Liver (tissue), 9 donors: ENCODE measurements around the gene MSH5. TPM values are rescaled to one million over a fixed set of nuclear protein-coding genes. Genes with fewer than 3 reads are reported as not detected.

ENCODE experiments used
- DNase-seq: peaks from one replicate; pipeline ENCODE4 v3.0.0-alpha.2; 2017; ENCODE audit warnings: low spot score
- H3K27ac ChIP-seq, 2 donors: one replicate each; pipeline ENCODE4 v1.7.0; 2013; ENCODE audit warnings: inconsistent platforms in 2 of 2, low read length in 2 of 2, control low read depth in 1 of 2, low read depth in 1 of 2, mild to moderate bottlenecking in 1 of 2
- H3K27me3 ChIP-seq, 4 donors: one replicate each; pipeline versions ENCODE4 v1.6.1 to v1.7.0; 2013; ENCODE audit warnings: low read length in 3 of 4, inconsistent platforms in 1 of 4, mild to moderate bottlenecking in 1 of 4, moderate library complexity in 1 of 4; ENCODE audit not compliant: control insufficient read depth in 4 of 4, insufficient read depth in 4 of 4
- H3K36me3 ChIP-seq, 4 donors: one replicate each; pipeline versions ENCODE4 v1.6.1 to v1.7.0; 2013; ENCODE audit warnings: low read length in 3 of 4, mild to moderate bottlenecking in 3 of 4, low read depth in 1 of 4, moderate library complexity in 1 of 4; ENCODE audit not compliant: control insufficient read depth in 4 of 4, insufficient read depth in 3 of 4
- H3K4me1 ChIP-seq, 4 donors: one replicate each; pipeline versions ENCODE4 v1.6.1 to v1.7.0; 2013; ENCODE audit warnings: low read length in 3 of 4, mild to moderate bottlenecking in 3 of 4, moderate library complexity in 1 of 4; ENCODE audit not compliant: control insufficient read depth in 4 of 4, insufficient read depth in 4 of 4
- H3K4me3 ChIP-seq, 3 donors: one replicate each; pipeline versions ENCODE4 v1.6.1 to v1.7.0; 2013; ENCODE audit warnings: low read length in 3 of 3, control low read depth in 1 of 3, low read depth in 1 of 3, mild to moderate bottlenecking in 1 of 3
- H3K9ac ChIP-seq, 2 donors: one replicate each; pipeline ENCODE4 v1.7.0; 2013; ENCODE audit warnings: low read length in 2 of 2, mild to moderate bottlenecking in 2 of 2, moderate library complexity in 2 of 2, control low read depth in 1 of 2, low read depth in 1 of 2
- H3K9me3 ChIP-seq, 4 donors: one replicate each; pipeline versions ENCODE4 v1.6.1 to v1.7.0; 2013; ENCODE audit warnings: low read length in 3 of 4; ENCODE audit not compliant: control insufficient read depth in 4 of 4
- EGR1 ChIP-seq, 2 donors: IDR thresholded peaks; 2 replicates each; pipeline ENCODE4 v1.6.1; 2016 to 2018; ENCODE audit warnings: antibody characterized with exemption in 2 of 2, low read depth in 2 of 2
- HNF4G ChIP-seq: IDR thresholded peaks from 2 replicates; pipeline ENCODE4 v1.6.1; 2016; ENCODE audit warnings: antibody characterized with exemption
- JUND ChIP-seq, 2 donors: IDR thresholded peaks; 2 replicates each; pipeline ENCODE4 v1.6.1; 2016; ENCODE audit warnings: antibody characterized with exemption in 2 of 2
- RAD21 ChIP-seq, 2 donors: IDR thresholded peaks; 2 replicates each; pipeline ENCODE4 v1.6.1; 2016; ENCODE audit warnings: antibody characterized with exemption in 2 of 2, mild to moderate bottlenecking in 2 of 2
- RXRA ChIP-seq, 2 donors: IDR thresholded peaks; 2 replicates each; pipeline ENCODE4 v1.6.1; 2017 to 2018; ENCODE audit warnings: antibody characterized with exemption in 2 of 2, mild to moderate bottlenecking in 1 of 2
- SP1 ChIP-seq: IDR thresholded peaks from 2 replicates; pipeline ENCODE4 v1.6.1; 2018; ENCODE audit warnings: antibody characterized with exemption, mild to moderate bottlenecking
- WGBS: extraction: QIAGEN DNeasy Blood & Tissue Kit; methylation state at CpG from one replicate; pipeline ENCODE4 v1.1.7; 2013; 5-methylcytosine and 5-hydroxymethylcytosine counted together
- polyA plus RNA-seq, 2 donors: library from polyadenylated mRNA; stranded (reverse) in 1 of 2; unstranded in 1 of 2; fragments of 200-250 nt in 1 of 2; fragments of >200 nt in 1 of 2; fragmentation: Nextera tagmentation in 1 of 2; extraction: Ambion mirVana in 1 of 2; gene quantifications; one replicate each; pipeline versions ENCODE4 v1.2.1 to v1.2.3, GENCODE V29; 2013 to 2015
- total RNA-seq, 2 donors: library from RNA; depleted of rRNA; stranded (reverse); fragments of >200 nt; gene quantifications; one replicate each; pipeline ENCODE4 v1.2.3, GENCODE V29; 2014
- TF ChIP-seq, protein P1 (sequence below): fragments of 150-350 bp; IDR thresholded peaks from 2 replicates; pipeline ENCODE4 v1.5.1; 2017; ENCODE audit warnings: improper control_type of control experiment, low read depth, low read length; ENCODE audit not compliant: missing input control
- TF ChIP-seq, protein P2 (sequence below): IDR thresholded peaks from 2 replicates; pipeline ENCODE4 v1.6.1; 2016; ENCODE audit warnings: antibody characterized with exemption
- TF ChIP-seq, protein P3 (sequence below): IDR thresholded peaks from 2 replicates; pipeline ENCODE4 v1.6.1; 2016; ENCODE audit warnings: antibody characterized with exemption
- TF ChIP-seq, protein P4 (sequence below): IDR thresholded peaks from 2 replicates; pipeline ENCODE4 v1.6.1; 2016; ENCODE audit warnings: antibody characterized with exemption
- donor health status: healthy.
- donor health status: healthy.
- donor health status: healthy.
- donor health status: healthy.
- donor health status: healthy.

The MSH5 gene
- total and polyA plus RNA-seq, 4 donors, result 1.2 to 6.4 (median 4.0) TPM

DNA sequence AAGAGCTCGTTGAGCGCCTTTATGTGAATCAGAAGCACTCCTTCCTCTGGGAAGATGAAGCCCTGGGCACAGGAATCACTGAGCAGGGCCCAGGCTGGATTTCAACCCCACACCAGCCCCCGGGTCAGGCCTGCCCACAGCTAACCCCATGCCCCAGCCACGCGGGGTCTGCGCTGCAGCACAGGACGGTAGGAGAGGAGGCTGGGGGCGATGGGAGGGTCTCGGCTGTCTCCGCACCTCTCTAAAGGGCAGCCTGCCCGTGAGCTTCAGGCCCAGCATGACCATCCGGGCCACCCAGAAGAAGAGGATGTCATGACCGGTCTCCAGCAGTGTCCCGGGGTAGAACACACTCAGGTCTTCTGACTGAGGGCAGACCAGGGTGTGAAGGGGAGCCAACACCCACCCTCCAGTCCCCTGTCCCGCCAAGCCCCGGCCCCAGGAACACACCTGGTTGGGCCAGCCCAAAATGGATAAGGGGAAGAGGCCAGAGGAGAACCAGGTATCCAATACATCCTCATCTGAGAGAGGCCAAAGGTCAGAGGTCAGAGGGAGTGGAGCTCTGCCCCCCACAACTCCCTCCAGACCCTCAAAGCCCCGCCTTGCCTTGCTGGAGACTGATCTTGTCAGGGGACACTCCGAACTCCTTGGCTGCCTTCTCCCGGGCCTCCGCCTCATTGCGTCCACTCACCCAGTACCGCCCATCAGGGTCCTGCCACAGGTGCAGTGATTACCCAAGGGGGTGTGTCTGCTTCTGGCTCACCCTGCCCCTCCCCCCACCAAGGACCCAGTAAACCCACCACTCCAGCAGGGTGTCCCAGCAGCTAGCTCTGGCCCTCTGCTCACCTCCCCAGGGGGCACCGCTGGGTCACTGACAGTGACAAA, 41.7 kb downstream of the MSH5 start:
- H3K4me3 ChIP-seq, result no peak overlapping the region
- no peak overlapping the region for H3K27ac ChIP-seq
- H3K36me3 ChIP-seq, result peaks cover 14 to 53% (median 17%) of the 10 kb centered on the region in 4 donors
- TF ChIP-seq, protein P1, sequence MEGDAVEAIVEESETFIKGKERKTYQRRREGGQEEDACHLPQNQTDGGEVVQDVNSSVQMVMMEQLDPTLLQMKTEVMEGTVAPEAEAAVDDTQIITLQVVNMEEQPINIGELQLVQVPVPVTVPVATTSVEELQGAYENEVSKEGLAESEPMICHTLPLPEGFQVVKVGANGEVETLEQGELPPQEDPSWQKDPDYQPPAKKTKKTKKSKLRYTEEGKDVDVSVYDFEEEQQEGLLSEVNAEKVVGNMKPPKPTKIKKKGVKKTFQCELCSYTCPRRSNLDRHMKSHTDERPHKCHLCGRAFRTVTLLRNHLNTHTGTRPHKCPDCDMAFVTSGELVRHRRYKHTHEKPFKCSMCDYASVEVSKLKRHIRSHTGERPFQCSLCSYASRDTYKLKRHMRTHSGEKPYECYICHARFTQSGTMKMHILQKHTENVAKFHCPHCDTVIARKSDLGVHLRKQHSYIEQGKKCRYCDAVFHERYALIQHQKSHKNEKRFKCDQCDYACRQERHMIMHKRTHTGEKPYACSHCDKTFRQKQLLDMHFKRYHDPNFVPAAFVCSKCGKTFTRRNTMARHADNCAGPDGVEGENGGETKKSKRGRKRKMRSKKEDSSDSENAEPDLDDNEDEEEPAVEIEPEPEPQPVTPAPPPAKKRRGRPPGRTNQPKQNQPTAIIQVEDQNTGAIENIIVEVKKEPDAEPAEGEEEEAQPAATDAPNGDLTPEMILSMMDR, result no peak
- TF ChIP-seq JUND (IDR thresholded peaks at IDR 0.05) (no peak), SP1 (no peak)
- TF ChIP-seq, protein P2, sequence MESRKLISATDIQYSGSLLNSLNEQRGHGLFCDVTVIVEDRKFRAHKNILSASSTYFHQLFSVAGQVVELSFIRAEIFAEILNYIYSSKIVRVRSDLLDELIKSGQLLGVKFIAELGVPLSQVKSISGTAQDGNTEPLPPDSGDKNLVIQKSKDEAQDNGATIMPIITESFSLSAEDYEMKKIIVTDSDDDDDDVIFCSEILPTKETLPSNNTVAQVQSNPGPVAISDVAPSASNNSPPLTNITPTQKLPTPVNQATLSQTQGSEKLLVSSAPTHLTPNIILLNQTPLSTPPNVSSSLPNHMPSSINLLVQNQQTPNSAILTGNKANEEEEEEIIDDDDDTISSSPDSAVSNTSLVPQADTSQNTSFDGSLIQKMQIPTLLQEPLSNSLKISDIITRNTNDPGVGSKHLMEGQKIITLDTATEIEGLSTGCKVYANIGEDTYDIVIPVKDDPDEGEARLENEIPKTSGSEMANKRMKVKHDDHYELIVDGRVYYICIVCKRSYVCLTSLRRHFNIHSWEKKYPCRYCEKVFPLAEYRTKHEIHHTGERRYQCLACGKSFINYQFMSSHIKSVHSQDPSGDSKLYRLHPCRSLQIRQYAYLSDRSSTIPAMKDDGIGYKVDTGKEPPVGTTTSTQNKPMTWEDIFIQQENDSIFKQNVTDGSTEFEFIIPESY, result no peak
- TF ChIP-seq, protein P3, sequence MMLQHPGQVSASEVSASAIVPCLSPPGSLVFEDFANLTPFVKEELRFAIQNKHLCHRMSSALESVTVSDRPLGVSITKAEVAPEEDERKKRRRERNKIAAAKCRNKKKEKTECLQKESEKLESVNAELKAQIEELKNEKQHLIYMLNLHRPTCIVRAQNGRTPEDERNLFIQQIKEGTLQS, result no peak
- TF ChIP-seq, protein P4, sequence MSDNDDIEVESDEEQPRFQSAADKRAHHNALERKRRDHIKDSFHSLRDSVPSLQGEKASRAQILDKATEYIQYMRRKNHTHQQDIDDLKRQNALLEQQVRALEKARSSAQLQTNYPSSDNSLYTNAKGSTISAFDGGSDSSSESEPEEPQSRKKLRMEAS, result no peak
- H3K27me3 ChIP-seq, result no peaks in the 10 kb centered on the region
- no peak overlapping the region for H3K9ac ChIP-seq
- no peaks in the 10 kb centered on the region for H3K9me3 ChIP-seq
- peaks cover under 1 to 24% (median 15%) of the 10 kb centered on the region in 4 donors for H3K4me1 ChIP-seq
- no peak for DNase-seq
- 97% methylated on average over 23 of the region's 23 CpGs for WGBS

DNA sequence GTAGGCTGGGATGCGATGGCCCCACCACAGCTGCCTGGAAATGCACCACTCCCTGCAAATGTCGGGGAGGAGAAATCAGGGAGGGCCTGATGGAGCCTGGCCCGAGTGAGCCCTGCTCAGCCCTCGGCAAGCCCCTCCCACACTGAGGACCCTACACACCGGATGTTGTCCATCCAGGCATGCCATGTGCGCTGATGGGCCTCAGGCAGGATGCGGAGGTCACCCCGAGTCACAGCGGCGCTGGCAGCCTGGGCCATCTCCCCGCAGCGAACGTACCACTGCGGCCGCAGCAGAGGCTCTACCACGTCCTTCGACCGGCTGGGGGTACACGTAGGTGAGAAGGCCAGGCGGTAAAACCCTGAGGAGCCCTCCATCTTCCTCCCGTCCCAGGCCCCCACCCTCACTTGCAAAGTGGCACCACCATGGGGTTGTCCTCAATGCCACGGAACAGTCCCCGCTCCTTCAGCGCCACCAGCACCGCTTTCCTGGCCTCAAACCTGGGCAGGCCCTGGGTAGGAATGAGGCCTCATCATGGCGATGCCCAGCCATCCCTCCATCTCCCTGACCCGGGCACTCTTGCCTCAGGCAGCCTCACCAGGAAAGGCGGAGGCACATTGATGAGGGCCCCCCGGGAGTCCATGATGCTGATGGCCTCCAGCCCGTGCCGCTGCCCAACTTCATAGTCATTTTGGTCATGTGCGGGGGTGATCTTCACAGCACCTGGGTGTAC, 42.5 kb downstream of the MSH5 start:
- WGBS, result 92% methylated on average over 32 of the region's 32 CpGs
- no peak for DNase-seq
- Histone ChIP-seq H3K4me3 (no peak overlapping the region), H3K9ac (no peak overlapping the region), H3K36me3 (peaks cover 14 to 53% (median 17%) of the 10 kb centered on the region in 4 donors), H3K27me3 (no peaks in the 10 kb centered on the region), H3K27ac (no peak overlapping the region), H3K9me3 (no peaks in the 10 kb centered on the region), H3K4me1 (peaks cover 0 to 15% (median 9%) of the 10 kb centered on the region in 4 donors)
- no peak for TF ChIP-seq HNF4G
- TF ChIP-seq RXRA (IDR thresholded peaks at IDR 0.05), result no peak
- no peak for TF ChIP-seq EGR1 (IDR thresholded peaks at IDR 0.05; ENCODE audit: low read depth in 2 of 2)
- TF ChIP-seq, protein P1, result no peak
- TF ChIP-seq RAD21 (IDR thresholded peaks at IDR 0.05), result no peak
